HepG2 (cell line): ENCODE measurements around the gene ASB14. TPM values are rescaled to one million over a fixed set of nuclear protein-coding genes. Genes with fewer than 3 reads are reported as not detected.

Experiments used
- ATRX ChIP-seq: sonication (generic); formaldehyde crosslinking; IDR thresholded peaks from 2 replicates; pipeline ENCODE4 v1.4.0; 2020; ENCODE audit warnings: missing genetic modification reagents, borderline replicate concordance
- CBX5 ChIP-seq: sonication (generic); formaldehyde crosslinking; IDR thresholded peaks from 2 replicates; pipeline ENCODE4 v1.4.0; 2020; ENCODE audit warnings: missing genetic modification reagents, borderline replicate concordance
- CEBPZ ChIP-seq: IDR thresholded peaks from 2 replicates; pipeline ENCODE4 v1.6.1; 2012; ENCODE audit warnings: low read length, improper control_type of control experiment
- CREBL2 ChIP-seq: sonication (generic); formaldehyde crosslinking; IDR thresholded peaks from 2 replicates; pipeline ENCODE4 v1.8.1; 2023; ENCODE audit warnings: missing genetic modification reagents, mild to moderate bottlenecking, borderline replicate concordance
- FOXP1 ChIP-seq, 2 experiments: fragments of 450-650 bp in 1 of 2; IDR thresholded peaks; 2 replicates each; pipeline ENCODE4 v1.6.1; 2017 to 2018; ENCODE audit warnings: antibody characterized with exemption in 1 of 2
- ISX ChIP-seq: sonication (generic); formaldehyde crosslinking; conservative IDR thresholded peaks from 2 replicates; pipeline ENCODE4 v1.5.0; 2020; ENCODE audit warnings: missing genetic modification reagents
- MNT ChIP-seq: fragments of 450-650 bp; IDR thresholded peaks from 2 replicates; pipeline ENCODE4 v1.6.1; 2016
- MTF2 ChIP-seq: sonication (generic); formaldehyde crosslinking; IDR thresholded peaks from 2 replicates; pipeline ENCODE4 v1.5.0; 2020; ENCODE audit warnings: missing genetic modification reagents, borderline replicate concordance
- NFE2 ChIP-seq: sonication (generic); formaldehyde crosslinking; IDR thresholded peaks from 2 replicates; pipeline ENCODE4 v1.4.0; 2020; ENCODE audit warnings: missing genetic modification reagents
- PBX3 ChIP-seq: sonication (generic); formaldehyde crosslinking; IDR thresholded peaks from 2 replicates; pipeline ENCODE4 v1.8.1; 2023; ENCODE audit warnings: missing genetic modification reagents, inconsistent platforms, borderline replicate concordance
- SRSF1 ChIP-seq: fragments of 200-400 bp; formaldehyde crosslinking; optimal IDR thresholded peaks from 2 replicates; pipeline ENCODE3; 2017; ENCODE audit warnings: mild to moderate bottlenecking, low read depth, low read length, moderate library complexity
- SRSF9 ChIP-seq: fragments of 200-400 bp; formaldehyde crosslinking; IDR thresholded peaks from 2 replicates; pipeline ENCODE4 v1.6.1; 2018; ENCODE audit warnings: borderline replicate concordance, mild to moderate bottlenecking, low read depth, low read length; ENCODE audit not compliant: insufficient read depth, poor library complexity, severe bottlenecking
- TAF15 ChIP-seq: fragments of 200-400 bp; formaldehyde crosslinking; IDR thresholded peaks from one replicate; pipeline ENCODE4 v1.6.1; 2018; ENCODE audit warnings: mild to moderate bottlenecking, low read depth, low read length; ENCODE audit not compliant: poor library complexity, severe bottlenecking
- TRIM24 ChIP-seq: sonication (generic); formaldehyde crosslinking; IDR thresholded peaks from 2 replicates; pipeline ENCODE4 v1.8.0; 2022; ENCODE audit warnings: mild to moderate bottlenecking, missing genetic modification reagents
- ZBTB38 ChIP-seq: sonication (generic); formaldehyde crosslinking; IDR thresholded peaks from 2 replicates; pipeline ENCODE4 v1.5.1; 2020; ENCODE audit warnings: mild to moderate bottlenecking, missing genetic modification reagents
- ZFAT ChIP-seq: sonication (generic); formaldehyde crosslinking; conservative IDR thresholded peaks from 2 replicates; pipeline ENCODE4 v1.8.1; 2023; ENCODE audit warnings: missing genetic modification reagents, inconsistent platforms
- ZNF512 ChIP-seq: sonication (generic); formaldehyde crosslinking; IDR thresholded peaks from 2 replicates; pipeline ENCODE4 v1.4.0; 2020; ENCODE audit warnings: mild to moderate bottlenecking, missing genetic modification reagents
- ZNF569 ChIP-seq: sonication (generic); formaldehyde crosslinking; IDR thresholded peaks from 2 replicates; pipeline ENCODE4 v1.5.0; 2020; ENCODE audit warnings: mild to moderate bottlenecking, missing genetic modification reagents, moderate library complexity, borderline replicate concordance
- ZNF83 ChIP-seq: sonication (generic); formaldehyde crosslinking; IDR thresholded peaks from 2 replicates; pipeline ENCODE4 v1.4.0; 2020; ENCODE audit warnings: missing genetic modification reagents, mild to moderate bottlenecking, borderline replicate concordance
- polyA plus RNA-seq, 8 experiments: library from polyadenylated mRNA; depleted of rRNA in 3 of 8; stranded (reverse) in 7 of 8; unstranded in 1 of 8; fragments of >200 nt; fragmentation: Illumina TruSeq in 4 of 8; extraction: Trizol in 4 of 8; gene quantifications; 2 replicates each; pipeline versions ENCODE4 v1.2.1 to v1.2.3, GENCODE V29; 2011 to 2016; ENCODE audit warnings: low read depth in 4 of 8, missing spikeins in 1 of 8, mixed read lengths in 1 of 8; ENCODE audit not compliant: insufficient read depth in 1 of 8
- total RNA-seq, 5 experiments: library from RNA; depleted of rRNA; stranded (reverse); fragments of >200 nt; fragmentation: Illumina TruSeq; extraction: Trizol; gene quantifications; 2 replicates each; pipeline ENCODE4 v1.2.3, GENCODE V29; 2016; ENCODE audit warnings: low read depth in 1 of 5

The ASB14 gene
- total and polyA plus RNA-seq, 2 of the 13 experiments (the other 11 are each of a cell fraction or from before 2014, with no cell fraction given): not detected

GRCh38 chr3:57227204-57227929, 65.1 kb downstream of the ASB14 start, which contains the start of gene APPL1 (continued):
- TF ChIP-seq FOXP1 (IDR thresholded peaks at IDR 0.05): no peak
- TF ChIP-seq FOXP1 (CRISPR knock-in tag; IDR thresholded peaks at IDR 0.05): no peak
- TF ChIP-seq MTF2 (CRISPR knock-in tag): peak; percentile 15; the same call in 1 of the 2 replicates
- no peak for TF ChIP-seq NFE2 (CRISPR knock-in tag)
- TF ChIP-seq CEBPZ: no peak
- peak; percentile 31 for TF ChIP-seq TAF15
- no peak for TF ChIP-seq ZFAT
- TF ChIP-seq CREBL2 (CRISPR knock-in tag): no peak; the same call in 1 of the 2 replicates
- TF ChIP-seq ZNF83: 0 out of 2 replicates have a peak, but pooled peaks have one; percentile 54
- TF ChIP-seq CBX5 (CRISPR knock-in tag): peak; percentile 59; the same call in 1 of the 2 replicates
- no peak for TF ChIP-seq ZNF569
- no peak; the same call in none of the 2 replicates for TF ChIP-seq PBX3 (CRISPR knock-in tag)
- no peak for TF ChIP-seq SRSF1
- TF ChIP-seq ZNF512: 0 out of 2 replicates have a peak, but pooled peaks have one; percentile 50
- TF ChIP-seq SRSF9: no peak
- TF ChIP-seq MNT: no peak
- no peak for TF ChIP-seq TRIM24 (CRISPR knock-in tag)
- no peak; the same call in 1 of the 2 replicates for TF ChIP-seq ZBTB38 (CRISPR knock-in tag)
- no peak for TF ChIP-seq ATRX (CRISPR knock-in tag)
- 0 out of 2 replicates have a peak, but pooled peaks have one; percentile 65 for TF ChIP-seq ISX
